CD4-positive, alpha-beta T cell treated with Interferon gamma for 1 hour (primary cell): ENCODE measurements around the gene FAM222B.

Source experiments
- DNase-seq: peaks from one replicate; pipeline ENCODE4 v3.0.0-alpha.2; 2020

FAM222B gene

GRCh38 chr17:28763137-28763799 is 79.3 kb downstream of the FAM222B start:
- DNase-seq: no peak

GRCh38 chr17:28760601-28761562 is 81.7 kb downstream of the FAM222B start:
- DNase-seq: peak; percentile 34

- no peak for DNase-seq
Observed at GRCh38 chr17:28759256-28759865, 83.2 kb downstream of the FAM222B start.

GRCh38 chr17:28758411-28759121 is 84.0 kb downstream of the FAM222B start:
- no peak for DNase-seq

GRCh38 chr17:28756049-28756804 is 86.4 kb downstream of the FAM222B start:
- no peak for DNase-seq

- DNase-seq: no peak
Observed at GRCh38 chr17:28755486-28755885, 87.1 kb downstream of the FAM222B start.

GRCh38 chr17:28751600-28752366 is 90.8 kb downstream of the FAM222B start:
- no peak for DNase-seq

GRCh38 chr17:28750178-28751047 is 92.2 kb downstream of the FAM222B start:
- peak; percentile 88 for DNase-seq

- DNase-seq: no peak
Observed at GRCh38 chr17:28749516-28750177, 92.9 kb downstream of the FAM222B start.

- no peak for DNase-seq
Observed at GRCh38 chr17:28748852-28749515, 93.6 kb downstream of the FAM222B start.

- DNase-seq: no peak
Observed at GRCh38 chr17:28747801-28748750, 94.5 kb downstream of the FAM222B start.

- DNase-seq: no peak
Observed at GRCh38 chr17:28747051-28747691, 95.4 kb downstream of the FAM222B start.

GRCh38 chr17:28746611-28747050 is 96.0 kb downstream of the FAM222B start:
- no peak for DNase-seq

- DNase-seq: no peak
Observed at GRCh38 chr17:28745786-28746411, 96.7 kb downstream of the FAM222B start.

GRCh38 chr17:28744972-28745785 is 97.4 kb downstream of the FAM222B start:
- peak; percentile 34 for DNase-seq
